SKM-1 (cell line): ENCODE measurements around the gene HNRNPUL2.
A peak's percentile ranks its signal among the peaks of the same experiment; 100 is the strongest.

Source experiments
- DNase-seq: peaks from one replicate; lab custom pipeline; 2025; ENCODE audit not compliant: unreplicated experiment; lab: John Stamatoyannopoulos, UW

The HNRNPUL2 gene

GRCh38 chr11:62727872-62728170, 564 bp upstream of the HNRNPUL2 start:
- DNase-seq, result peak; percentile 97

GRCh38 chr11:62726915-62727164, 417 bp downstream of the HNRNPUL2 start:
- no peak for DNase-seq

GRCh38 chr11:62726156-62726914, 922 bp downstream of the HNRNPUL2 start:
- DNase-seq, result no peak

- no peak for DNase-seq
Observed at GRCh38 chr11:62725646-62726045, 1.6 kb downstream of the HNRNPUL2 start.

GRCh38 chr11:62724171-62724570, 3.1 kb downstream of the HNRNPUL2 start:
- DNase-seq, result no peak

DNA sequence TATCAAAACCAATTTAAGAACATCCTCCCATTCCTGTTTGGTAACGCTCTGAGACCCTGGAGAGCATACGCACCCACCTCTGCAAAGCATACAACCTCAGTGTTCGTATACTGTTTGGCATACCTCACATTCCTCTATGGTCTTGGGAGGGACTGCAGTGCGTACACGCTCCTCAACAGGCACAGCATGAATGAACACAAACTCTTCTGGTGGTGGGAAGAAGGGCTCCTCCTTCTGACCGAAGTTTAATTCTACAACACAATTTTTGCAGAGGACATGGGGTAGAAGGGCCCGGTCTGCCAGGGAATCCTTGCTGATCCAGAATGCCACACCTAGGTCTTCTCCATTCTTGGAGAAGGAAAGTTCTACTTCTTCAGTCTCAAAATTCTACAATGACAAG, 5.3 kb downstream of the HNRNPUL2 start:
- DNase-seq, result no peak

DNA sequence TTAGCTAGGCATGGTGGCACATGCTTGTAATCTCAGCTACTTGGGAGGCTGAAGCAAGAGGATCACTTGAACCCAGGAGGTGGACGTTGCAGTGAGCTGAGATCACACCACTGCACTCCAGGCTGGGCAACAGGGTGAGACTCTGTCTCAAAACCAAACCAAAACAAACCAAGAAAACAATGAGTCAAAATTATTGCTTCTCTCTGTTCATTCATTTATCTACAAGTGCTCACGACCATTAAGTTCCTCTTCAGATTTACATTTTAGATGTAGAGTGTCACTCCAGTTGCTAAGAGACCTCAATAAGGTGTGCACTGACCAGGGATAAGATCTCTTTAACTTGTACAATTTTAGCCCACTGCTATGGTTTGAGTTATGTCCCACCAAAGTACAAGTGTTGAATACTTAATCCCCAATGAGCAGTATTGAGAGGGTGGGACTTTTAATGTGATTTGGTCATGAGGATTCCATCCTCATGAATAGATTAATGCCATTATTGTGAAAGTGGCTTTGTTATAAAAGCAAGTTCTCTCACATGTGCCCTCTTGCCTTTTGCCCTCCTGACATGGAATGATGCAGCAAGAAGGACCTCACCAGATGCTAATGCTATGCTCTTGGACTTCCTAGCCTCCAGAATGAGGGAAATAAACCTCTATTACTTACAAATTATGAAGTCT, 7.8 kb downstream of the HNRNPUL2 start:
- DNase-seq, result no peak

- DNase-seq, result no peak
Observed at GRCh38 chr11:62716816-62717215, 10.4 kb downstream of the HNRNPUL2 start.

GRCh38 chr11:62716206-62716605, 11.1 kb downstream of the HNRNPUL2 start:
- DNase-seq, result no peak

DNA sequence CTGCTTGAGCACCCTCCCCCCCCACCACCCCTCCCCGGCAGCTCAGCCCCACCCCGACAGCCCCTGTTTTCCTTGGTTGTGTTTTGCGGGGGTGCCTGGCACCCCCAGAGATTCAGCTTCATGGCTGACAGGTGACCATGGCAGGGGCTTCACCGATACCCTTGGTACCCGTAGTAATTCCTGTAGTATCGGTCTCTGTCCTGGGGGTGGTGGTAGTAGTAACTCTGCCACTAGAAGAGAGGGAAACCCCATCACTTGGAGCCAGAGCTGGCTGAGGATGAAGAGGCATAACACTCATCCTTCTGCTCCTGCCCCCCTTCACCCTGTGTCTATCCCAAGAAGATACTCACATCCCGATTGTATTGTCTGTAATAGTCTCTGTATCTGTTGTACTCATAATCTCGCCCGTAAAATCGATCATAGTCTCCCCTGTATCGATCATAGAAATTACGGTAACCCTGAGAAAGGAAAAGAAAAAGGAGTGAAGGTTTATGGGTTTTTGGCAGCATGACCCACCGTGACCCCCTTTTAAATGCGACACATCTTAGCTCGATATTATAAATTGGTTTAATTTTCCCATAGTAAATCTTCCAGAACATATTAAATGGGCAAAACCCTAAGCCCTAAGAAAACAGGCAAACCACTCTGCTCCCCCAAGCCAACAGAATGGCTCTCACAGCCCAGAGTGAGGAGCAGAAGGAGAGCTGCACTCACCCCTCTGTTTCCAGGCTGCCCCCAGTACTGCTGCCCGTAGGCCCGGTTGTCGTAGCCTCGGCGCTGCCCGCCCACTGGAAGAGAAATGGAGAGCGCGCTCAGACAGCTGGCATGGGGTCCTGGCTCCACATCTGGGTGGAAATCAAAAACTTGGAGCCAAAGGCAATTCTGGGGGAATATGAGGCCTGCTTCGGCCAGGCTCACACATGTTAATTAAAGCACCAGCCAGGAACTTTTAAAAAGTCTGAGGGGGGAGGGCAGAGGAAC, 11.8 kb downstream of the HNRNPUL2 start:
- DNase-seq, result no peak

- no peak for DNase-seq
Observed at GRCh38 chr11:62713343-62713742, 13.9 kb downstream of the HNRNPUL2 start.

- DNase-seq, result no peak
Observed at GRCh38 chr11:62712861-62713260, 14.4 kb downstream of the HNRNPUL2 start.

DNA sequence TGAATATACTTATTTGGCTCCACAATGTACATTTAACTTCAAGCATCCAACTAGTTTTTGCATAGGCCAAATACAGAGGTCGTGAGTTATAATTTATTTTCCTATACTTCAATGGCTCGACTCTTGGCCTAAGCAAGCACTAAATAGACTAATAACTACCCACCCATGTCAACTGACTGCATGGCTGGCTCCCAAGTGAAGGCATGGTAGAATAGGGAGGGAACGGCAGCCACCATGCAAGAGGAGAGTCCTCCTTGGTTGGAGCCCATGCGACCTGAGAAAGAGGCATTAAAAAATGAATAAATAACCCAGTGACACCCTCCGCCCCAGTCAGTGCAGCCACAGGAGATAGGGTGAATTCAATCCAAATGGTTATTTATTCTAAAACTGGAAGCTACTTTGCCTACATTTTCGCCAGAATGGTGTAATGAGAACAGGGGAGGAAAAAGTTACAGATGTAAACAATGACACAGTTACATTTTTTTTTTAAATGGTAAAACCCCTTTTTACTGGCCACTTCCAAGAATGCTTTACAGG, 14.9 kb downstream of the HNRNPUL2 start:
- no peak for DNase-seq

GRCh38 chr11:62710001-62710345, 17.3 kb downstream of the HNRNPUL2 start:
- DNase-seq, result no peak

DNA sequence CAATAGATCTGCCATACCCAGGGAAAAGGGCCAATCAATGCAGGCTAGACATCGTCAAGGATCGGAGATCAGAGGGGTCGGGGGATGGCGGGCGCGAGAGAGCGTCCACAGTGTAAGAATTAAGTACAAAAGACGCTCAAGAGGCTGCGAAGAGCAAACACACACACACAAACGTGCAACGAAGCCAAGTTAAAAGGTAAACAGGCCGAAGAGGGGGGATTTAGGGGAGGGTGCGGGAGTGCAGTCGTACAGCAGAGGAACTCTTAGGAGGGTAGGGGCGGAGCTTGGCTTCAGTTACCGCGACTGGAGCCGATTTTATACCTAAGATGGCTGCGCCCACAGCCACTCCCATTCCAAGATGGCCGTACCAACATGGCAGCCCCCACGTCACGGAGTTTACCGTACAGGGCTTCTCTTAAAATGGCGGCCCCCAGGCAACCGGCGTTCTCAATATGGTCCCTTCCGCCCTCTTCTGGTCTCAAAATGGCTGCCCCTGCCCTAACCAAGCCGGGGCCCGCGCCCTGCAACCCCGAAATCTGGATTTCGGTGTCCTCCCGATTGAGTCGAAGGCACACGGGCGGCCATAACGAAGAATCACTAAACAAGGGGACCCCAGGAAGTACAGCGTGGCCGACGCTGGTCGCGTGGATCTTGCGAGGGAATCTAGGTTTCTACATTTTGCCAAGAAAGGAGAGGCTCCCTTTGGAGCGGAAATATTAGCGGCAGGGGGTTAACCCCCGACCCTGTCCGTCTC, 17.8 kb downstream of the HNRNPUL2 start:
- no peak for DNase-seq

- no peak for DNase-seq
Observed at GRCh38 chr11:62708793-62709192, 18.5 kb downstream of the HNRNPUL2 start.

- no peak for DNase-seq
Observed at GRCh38 chr11:62708392-62708791, 18.9 kb downstream of the HNRNPUL2 start.

GRCh38 chr11:62707277-62707861, 19.9 kb downstream of the HNRNPUL2 start, which contains the start of the genes BSCL2 and GNG3:
TSS of gene BSCL2 (minus strand) at chr11:62707424. CDS start at chr11:62707195, 229 bp downstream.
TSS of gene GNG3 (plus strand) at chr11:62707676. CDS start at chr11:62708296, 620 bp downstream.
- no peak for DNase-seq

- DNase-seq, result no peak
Observed at GRCh38 chr11:62706850-62707247, 20.4 kb downstream of the HNRNPUL2 start.
